Right lobe of liver (tissue), 6 donors: Measurements from ENCODE around the gene ADCK2. TPM values are rescaled to one million over a fixed set of nuclear protein-coding genes. Genes with fewer than 3 reads are reported as not detected.
"Not testable (repeated sequence)": the region's sequence is repeated elsewhere in the genome, so short reads cannot be mapped to it uniquely, and the experiment has no call there.

Source experiments
- ATAC-seq, 4 donors: fragments of 200-7000 bp; cut with Tn5 transposase; one replicate each; pipeline ENCODE4 v1.9.1; 2020; ENCODE audit warnings: mild to moderate bottlenecking in 4 of 4, moderate library complexity in 4 of 4
- DNase-seq, 3 donors: peaks; one replicate each; pipeline ENCODE4 v3.0.0-alpha.2; 2020
- H3K27ac ChIP-seq, 3 donors: fragments of 200-600 bp; one replicate each; pipeline ENCODE4 v1.8.0; 2022
- H3K27me3 ChIP-seq, 2 donors: fragments of 200-600 bp; one replicate each; pipeline ENCODE4 v1.8.0; 2022
- H3K36me3 ChIP-seq, 4 donors: fragments of 200-600 bp; sonication (generic) in 1 of 4; one replicate each; pipeline versions ENCODE4 v1.5.1 to v1.8.0; 2017 to 2022; ENCODE audit warnings: control low read depth in 1 of 4
- H3K4me1 ChIP-seq, 4 donors: fragments of 200-600 bp; sonication (generic) in 1 of 4; one replicate each; pipeline versions ENCODE4 v1.5.1 to v1.8.0; 2017 to 2022; ENCODE audit warnings: control low read depth in 1 of 4
- H3K4me3 ChIP-seq, 3 donors: fragments of 200-600 bp; one replicate each; pipeline ENCODE4 v1.8.0; 2022
- H3K9me3 ChIP-seq, 4 donors: fragments of 200-600 bp; sonication (generic) in 1 of 4; one replicate each; pipeline versions ENCODE4 v1.5.1 to v1.8.0; 2017 to 2022; ENCODE audit warnings: control low read depth in 1 of 4
- CTCF ChIP-seq, 4 donors: fragments of 200-600 bp in 3 of 4; fragments of 450-650 bp in 1 of 4; IDR thresholded peaks; one replicate each; pipeline versions ENCODE4 v1.5.1 to v1.8.0; 2016 to 2022; ENCODE audit warnings: antibody characterized with exemption in 4 of 4, mild to moderate bottlenecking in 2 of 4
- POLR2A ChIP-seq: fragments of 450-650 bp; IDR thresholded peaks from one replicate; pipeline ENCODE4 v1.6.1; 2017; ENCODE audit warnings: antibody characterized with exemption, mild to moderate bottlenecking
- WGBS: methylation state at CpG from one replicate; pipeline ENCODE4 v1.1.6; 2018; ENCODE audit warnings: low coverage, low lambda C conversion rate; ENCODE audit not compliant: insufficient coverage; ENCODE audit errors: missing lambda C conversion rate; 5-methylcytosine and 5-hydroxymethylcytosine counted together
- intact Hi-C, 2 donors: fragments of 100-400 bp; cut with DNase I; formaldehyde crosslinking; loops; one replicate each; pipeline versions ENCODE4 v1.11.2 to v1.14.1; 2022
- total RNA-seq, 6 experiments: library from RNA; depleted of rRNA in 2 of 6; stranded (reverse); fragments of >200 nt in 2 of 6; fragmentation: NEBNext Ultra II Directional in 3 of 6; extraction: Animal tissue kit (Norgen Biotek cat#: 25700) in 3 of 6; gene quantifications; one replicate each; pipeline versions ENCODE4 v1.1.0 to v1.2.4, GENCODE V29; 2016 to 2023
- donor health status: DM: no; HTN: yes; CAD: no.
- donor health status: DM: no; HTN: no; CAD: no.
- donor health status: DM: no; HTN: no; CAD: no.
- donor health status: DM: no; HTN: yes; CAD: no.
- donor health status: DM: no; HTN: yes; CAD: no.

The ADCK2 gene
- total RNA-seq, 6 experiments from 2014 or later = 7.8 to 13.9 (median 10.2) TPM

- no peaks in the 10 kb centered on the region for H3K27me3 ChIP-seq
- intact Hi-C loops = no loop called here
- ATAC-seq (peak; percentile 77 to 86 (median 80)), DNase-seq (peak in 2 of 3 donors; percentile 55 to 74)
- no peaks in the 10 kb centered on the region for H3K9me3 ChIP-seq
- no peaks in the 10 kb centered on the region for H3K36me3 ChIP-seq
- H3K4me1 ChIP-seq = peaks cover 0 to 18% (median 1%) of the 10 kb centered on the region in 4 donors
- 32% methylated on average over 8 of the region's 11 CpGs for WGBS
- H3K4me3 ChIP-seq = peak overlapping the region in 2 of 3 donors; percentile 9 to 13
- H3K27ac ChIP-seq = peak overlapping the region in 2 of 3 donors; percentile 37 to 53
- no peak for TF ChIP-seq POLR2A
- TF ChIP-seq CTCF (IDR thresholded peaks at IDR 0.05) = no peak
These were observed 15.9 kb upstream of the ADCK2 start for GRCh38 chr7:140656548-140657515.

GRCh38 chr7:140657891-140658290, 14.9 kb upstream of the ADCK2 start:
- no peak for ATAC-seq

DNA sequence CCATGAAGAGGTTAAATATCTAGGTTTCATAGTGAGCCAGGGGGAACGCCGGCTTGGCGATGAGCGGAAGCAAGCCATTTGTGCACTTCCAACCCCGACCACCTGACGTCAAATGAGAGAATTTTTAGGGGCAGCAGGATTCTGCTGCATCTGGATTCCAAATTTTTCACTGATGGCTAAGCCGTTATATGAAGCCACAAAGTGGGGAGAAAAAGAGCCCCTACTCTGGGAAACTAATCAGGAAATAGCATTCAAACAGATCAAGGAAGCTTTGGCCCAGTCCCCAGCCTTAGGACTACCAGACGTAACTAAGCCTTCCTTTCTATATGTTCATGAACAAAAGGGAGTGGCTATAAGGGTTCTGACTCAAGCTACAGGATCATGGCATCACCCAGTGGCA, 12.9 kb upstream of the ADCK2 start:
- no peaks in the 10 kb centered on the region for H3K36me3 ChIP-seq
- no peaks in the 10 kb centered on the region for H3K9me3 ChIP-seq
- H3K27ac ChIP-seq = no peak overlapping the region
- 65% methylated on average over 8 of the region's 8 CpGs for WGBS
- H3K27me3 ChIP-seq = no peaks in the 10 kb centered on the region
- H3K4me3 ChIP-seq = no peak overlapping the region
- ATAC-seq (no peak), DNase-seq (no peak)
- intact Hi-C loops = no loop called here
- no peak for TF ChIP-seq CTCF (IDR thresholded peaks at IDR 0.05)
- TF ChIP-seq POLR2A = no peak
- peaks cover 0 to 6% (median 0%) of the 10 kb centered on the region in 4 donors for H3K4me1 ChIP-seq

More at GRCh38 chr7:140657891-140658290, 14.9 kb upstream of the ADCK2 start:
- no peak overlapping the region for H3K27ac ChIP-seq
- no peak for DNase-seq
- H3K27me3 ChIP-seq = no peaks in the 10 kb centered on the region
- intact Hi-C loops = no loop called here
- H3K4me1 ChIP-seq = peaks cover 0 to 18% (median 1%) of the 10 kb centered on the region in 4 donors
- H3K4me3 ChIP-seq = no peak overlapping the region
- WGBS = 85% methylated on average over 9 of the region's 9 CpGs
- no peaks in the 10 kb centered on the region for H3K9me3 ChIP-seq
- H3K36me3 ChIP-seq = no peaks in the 10 kb centered on the region
- no peak for TF ChIP-seq POLR2A
- no peak for TF ChIP-seq CTCF (IDR thresholded peaks at IDR 0.05)

- Histone ChIP-seq H3K36me3 (no peaks in the 10 kb centered on the region), H3K27me3 (no peaks in the 10 kb centered on the region), H3K27ac (no peak overlapping the region), H3K9me3 (no peaks in the 10 kb centered on the region), H3K4me1 (peaks cover 0 to 6% (median 0%) of the 10 kb centered on the region in 4 donors), H3K4me3 (no peak overlapping the region)
- DNase-seq = no peak
- 35% methylated on average over 2 of the region's 2 CpGs for WGBS
- no peak for TF ChIP-seq CTCF (IDR thresholded peaks at IDR 0.05)
- no peak for TF ChIP-seq POLR2A
- intact Hi-C loops = no loop called here
- no peak for ATAC-seq
These were observed 11.6 kb upstream of the ADCK2 start for GRCh38 chr7:140661124-140661523.

DNA sequence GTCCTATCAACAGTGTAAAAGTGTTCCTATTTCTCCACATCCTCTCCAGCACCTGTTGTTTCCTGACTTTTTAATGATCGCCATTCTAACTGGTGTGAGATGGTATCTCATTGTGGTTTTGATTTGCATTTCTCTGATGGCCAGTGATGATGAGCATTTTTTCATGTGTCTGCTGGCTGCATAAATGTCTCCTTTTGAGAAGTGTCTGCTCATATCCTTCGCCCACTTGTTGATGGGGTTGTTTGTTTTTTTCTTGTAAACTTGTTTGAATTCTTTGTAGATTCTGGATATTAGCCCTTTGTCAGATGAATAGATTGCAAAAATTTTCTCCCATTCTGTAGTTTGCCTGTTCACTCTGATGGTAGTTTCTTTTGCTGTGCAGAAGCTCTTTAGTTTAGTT, 9.8 kb upstream of the ADCK2 start:
- not testable (repeated sequence) for ATAC-seq

More for the DNA sequence above, 9.8 kb upstream of the ADCK2 start:
- DNase-seq, H3K4me3 ChIP-seq, H3K9me3 ChIP-seq, intact Hi-C loops, H3K27me3 ChIP-seq, H3K27ac ChIP-seq, H3K4me1 ChIP-seq, H3K36me3 ChIP-seq: not testable (repeated sequence)
- 71% methylated on average over 1 of the region's 2 CpGs for WGBS
